AG04449 (cell line): ENCODE measurements around the gene ADGRB3.
"Not testable (repeated sequence)": the region's sequence is repeated elsewhere in the genome, so short reads cannot be mapped to it uniquely, and the experiment has no call there.

Experiments used
- CTCF ChIA-PET: fragments of 350-600 bp; formaldehyde crosslinking; extraction: SDS; loops from one replicate; lab custom pipeline; 2021; ENCODE audit warnings: antibody characterized with exemption; lab: Yijun Ruan, JAX
- POLR2A ChIA-PET: fragments of 400-600, 350-600 bp; formaldehyde crosslinking; extraction: SDS; loops from one replicate; lab custom pipeline; 2020; ENCODE audit warnings: antibody characterized with exemption, inconsistent platforms; lab: Yijun Ruan, JAX
- DNase-seq: peaks from one replicate; pipeline ENCODE4 v3.0.0-alpha.2; 2010; ENCODE audit warnings: low read depth, low spot score
- H3K4me3 ChIP-seq: 2 replicates; pipeline ENCODE4 v1.5.1; 2011; ENCODE audit warnings: low read depth, mild to moderate bottlenecking, control low read depth, low read length
- TF ChIP-seq, protein P1 (sequence below): IDR thresholded peaks from one replicate; pipeline ENCODE4 v1.5.1; 2011; ENCODE audit warnings: mild to moderate bottlenecking, moderate library complexity, low read length, control low read depth, inconsistent platforms; ENCODE audit not compliant: insufficient read depth; ENCODE audit errors: missing control alignments

ADGRB3 gene

DNA sequence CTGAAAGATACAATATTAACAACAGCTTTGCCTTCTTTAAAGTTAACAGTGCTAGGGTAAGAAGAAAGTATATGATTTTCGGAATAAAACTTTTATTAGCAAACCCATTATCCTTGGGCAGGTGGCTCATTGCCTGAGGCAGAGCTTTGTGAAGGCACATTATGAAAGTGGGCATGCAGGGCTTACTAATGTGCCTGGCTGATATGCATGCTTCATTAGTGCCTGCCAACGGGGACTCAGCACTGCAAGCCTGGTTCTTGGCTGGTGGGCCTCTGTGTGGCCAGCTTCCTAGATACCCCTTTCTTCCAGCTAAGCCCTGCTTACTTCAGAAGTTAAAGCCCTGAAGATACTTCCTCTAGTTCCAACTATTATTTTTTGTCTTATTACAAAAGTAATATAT is 481.6 kb downstream of the ADGRB3 start:
- CTCF ChIA-PET = no interaction called here
- TF ChIP-seq, protein P1, sequence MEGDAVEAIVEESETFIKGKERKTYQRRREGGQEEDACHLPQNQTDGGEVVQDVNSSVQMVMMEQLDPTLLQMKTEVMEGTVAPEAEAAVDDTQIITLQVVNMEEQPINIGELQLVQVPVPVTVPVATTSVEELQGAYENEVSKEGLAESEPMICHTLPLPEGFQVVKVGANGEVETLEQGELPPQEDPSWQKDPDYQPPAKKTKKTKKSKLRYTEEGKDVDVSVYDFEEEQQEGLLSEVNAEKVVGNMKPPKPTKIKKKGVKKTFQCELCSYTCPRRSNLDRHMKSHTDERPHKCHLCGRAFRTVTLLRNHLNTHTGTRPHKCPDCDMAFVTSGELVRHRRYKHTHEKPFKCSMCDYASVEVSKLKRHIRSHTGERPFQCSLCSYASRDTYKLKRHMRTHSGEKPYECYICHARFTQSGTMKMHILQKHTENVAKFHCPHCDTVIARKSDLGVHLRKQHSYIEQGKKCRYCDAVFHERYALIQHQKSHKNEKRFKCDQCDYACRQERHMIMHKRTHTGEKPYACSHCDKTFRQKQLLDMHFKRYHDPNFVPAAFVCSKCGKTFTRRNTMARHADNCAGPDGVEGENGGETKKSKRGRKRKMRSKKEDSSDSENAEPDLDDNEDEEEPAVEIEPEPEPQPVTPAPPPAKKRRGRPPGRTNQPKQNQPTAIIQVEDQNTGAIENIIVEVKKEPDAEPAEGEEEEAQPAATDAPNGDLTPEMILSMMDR = no peak
- POLR2A ChIA-PET = no interaction called here
- no peak for DNase-seq
- H3K4me3 ChIP-seq = no peak overlapping the region

DNA sequence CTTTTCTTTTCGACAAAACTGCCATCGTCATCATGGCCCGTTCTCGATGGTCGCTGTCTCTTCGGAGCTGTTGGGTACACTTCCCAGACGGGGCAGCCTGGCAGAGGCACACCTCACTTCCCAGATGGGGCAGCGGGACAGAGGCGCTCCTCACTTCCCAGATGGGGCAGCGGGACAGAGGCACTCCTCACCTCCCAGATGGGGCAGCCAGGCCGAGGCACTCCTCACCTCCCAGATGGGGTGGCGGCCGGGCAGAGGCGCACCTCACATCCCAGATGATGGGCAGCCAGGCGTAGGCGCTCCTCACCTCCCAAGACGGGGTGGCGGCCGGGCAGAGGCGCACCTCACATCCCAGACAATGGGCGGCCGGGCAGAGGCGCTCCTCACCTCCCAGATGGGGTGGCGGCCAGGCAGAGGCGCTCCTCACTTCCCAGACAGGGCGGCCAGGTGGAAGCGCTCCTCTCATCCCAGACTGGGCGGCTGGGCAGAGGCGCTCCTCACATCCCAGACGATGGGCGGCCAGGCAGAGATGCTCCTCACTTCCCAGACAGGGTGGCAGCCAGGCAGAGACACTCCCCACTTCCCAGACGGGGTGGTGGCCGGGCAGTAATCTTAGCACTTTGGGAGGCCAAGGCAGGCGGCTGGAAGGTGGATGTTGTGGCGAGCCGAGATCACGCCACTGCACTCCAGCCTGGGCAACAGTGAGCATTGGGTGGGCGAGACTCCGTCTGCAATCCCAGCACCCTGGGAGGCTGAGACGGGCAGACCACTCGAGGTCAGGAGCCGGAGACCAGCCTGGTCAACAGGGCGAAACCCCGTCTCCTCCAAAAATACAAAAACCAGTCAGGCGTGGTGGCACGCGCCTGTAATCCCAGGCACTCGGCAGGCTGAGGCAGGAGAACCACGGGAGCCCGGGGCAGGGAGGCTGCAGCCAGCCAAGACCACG is 486.7 kb downstream of the ADGRB3 start:
- POLR2A ChIA-PET = not testable (repeated sequence)

DNA sequence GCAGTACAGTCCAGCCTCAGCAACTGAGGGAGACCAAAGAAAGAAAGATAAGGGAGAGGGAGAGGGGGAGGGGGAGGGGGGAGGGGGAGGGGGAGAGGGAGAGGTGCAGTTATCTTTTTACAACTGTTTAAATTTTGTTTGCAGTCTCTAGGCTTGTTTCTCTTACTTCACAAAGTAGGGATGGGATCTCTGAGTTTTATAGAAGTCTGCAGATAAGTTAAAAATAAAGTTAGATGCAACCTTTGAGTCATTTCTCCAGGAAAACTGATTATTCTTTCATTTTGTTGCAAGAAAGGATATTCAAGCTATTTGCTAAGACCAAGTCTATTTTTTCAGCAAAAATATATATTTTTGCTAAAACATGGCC is 487.3 kb downstream of the ADGRB3 start:
- CTCF ChIA-PET = no interaction called here
- TF ChIP-seq, protein P1 = no peak
- POLR2A ChIA-PET = no interaction called here
- H3K4me3 ChIP-seq = no peak overlapping the region
- DNase-seq = no peak

More for the DNA sequence above, 486.7 kb downstream of the ADGRB3 start:
- H3K4me3 ChIP-seq, DNase-seq, CTCF ChIA-PET: not testable (repeated sequence)

DNA sequence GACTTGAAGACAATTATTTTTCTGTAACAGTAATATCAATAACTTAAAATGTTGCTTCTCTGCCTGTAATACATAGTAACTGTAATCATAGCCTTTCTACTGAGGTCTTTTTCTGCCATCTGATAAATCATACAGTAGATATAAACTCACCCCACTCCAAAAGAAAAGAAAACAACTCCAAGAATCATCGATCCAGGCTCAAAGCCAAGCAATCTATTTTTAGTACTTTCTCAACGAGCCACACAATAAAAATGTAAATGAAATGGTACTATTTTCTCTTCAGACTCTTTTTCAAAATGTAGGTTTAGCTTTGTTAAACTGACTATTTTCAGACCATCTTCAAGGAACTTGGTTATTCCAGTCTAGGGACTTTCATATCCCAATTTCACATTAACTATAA is 493.3 kb downstream of the ADGRB3 start:
- DNase-seq = no peak
- TF ChIP-seq, protein P1 = no peak
- CTCF ChIA-PET = no interaction called here
- POLR2A ChIA-PET = no interaction called here
- no peak overlapping the region for H3K4me3 ChIP-seq

DNA sequence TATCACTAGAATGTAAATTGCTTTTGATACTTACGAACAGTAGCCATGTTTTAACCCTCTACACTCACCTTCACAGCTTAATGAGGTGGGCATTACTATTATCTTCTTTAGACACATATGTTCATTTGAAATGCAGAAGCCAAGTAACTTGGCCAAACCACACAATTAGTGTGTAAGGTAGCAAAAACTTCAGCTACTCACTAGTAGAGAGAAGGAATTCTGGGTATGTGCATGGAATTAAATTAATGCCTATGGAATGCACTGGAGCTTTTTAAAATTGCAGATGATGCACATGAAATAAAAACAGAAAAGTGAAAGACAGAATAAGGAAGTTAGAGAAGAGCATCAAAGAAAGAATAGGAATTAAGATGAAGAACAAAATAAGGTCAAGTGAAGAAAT is 494.0 kb downstream of the ADGRB3 start:
- DNase-seq = no peak
- ChIA-PET CTCF (no interaction called here), POLR2A (no interaction called here)
- H3K4me3 ChIP-seq = no peak overlapping the region
- TF ChIP-seq, protein P1 = no peak

DNA sequence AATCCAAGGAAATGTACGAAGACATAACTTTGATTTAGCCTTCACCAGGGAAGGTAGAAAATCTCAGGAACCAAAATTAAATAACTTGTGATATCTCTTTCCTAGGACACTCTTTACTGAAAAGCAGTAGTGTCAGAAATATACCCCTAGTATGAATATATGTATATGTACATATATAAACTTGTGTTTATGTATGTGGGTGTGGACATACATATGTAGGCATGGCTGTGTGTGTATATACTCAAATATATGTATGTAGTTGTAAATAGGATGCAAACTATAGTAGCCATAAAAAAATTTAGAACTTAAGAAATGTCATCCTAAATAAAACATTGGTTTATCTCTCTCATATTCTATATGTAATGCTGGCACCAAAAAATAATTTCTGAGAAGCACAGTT is 500.8 kb downstream of the ADGRB3 start:
- TF ChIP-seq, protein P1 = no peak
- no peak for DNase-seq
- ChIA-PET CTCF (no interaction called here), POLR2A (no interaction called here)
- no peak overlapping the region for H3K4me3 ChIP-seq

DNA sequence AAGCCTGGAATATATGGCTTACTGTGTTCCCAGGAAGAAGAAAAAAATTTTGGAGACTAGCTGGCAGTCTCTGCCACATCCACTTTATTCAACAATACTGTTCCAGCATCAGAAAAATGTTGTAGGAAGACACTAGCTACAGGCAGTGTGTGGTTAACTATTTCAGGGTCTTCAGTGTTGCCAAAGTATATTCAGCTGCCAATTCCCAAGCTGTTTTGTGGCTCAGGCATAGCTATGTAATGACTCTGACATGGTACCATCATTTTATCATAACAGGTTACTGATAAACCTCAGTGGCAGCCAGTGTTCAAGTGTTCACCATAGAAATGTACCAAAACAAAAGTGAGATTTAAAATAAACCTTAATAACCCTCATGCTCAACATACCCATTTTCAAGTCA is 503.1 kb downstream of the ADGRB3 start:
- CTCF ChIA-PET = no interaction called here
- H3K4me3 ChIP-seq = no peak overlapping the region
- DNase-seq = no peak
- TF ChIP-seq, protein P1 = no peak
- POLR2A ChIA-PET = no interaction called here
